Heart left ventricle (tissue), 11 donors: ENCODE results near the gene CD4. TPM values are rescaled to one million over a fixed set of nuclear protein-coding genes. Genes with fewer than 3 reads are reported as not detected.

ENCODE experiments used
- polyA plus RNA-seq, 2 donors: library from polyadenylated mRNA; stranded (reverse); fragments of 200-250 nt; gene quantifications; one replicate each; pipeline ENCODE4 v1.2.3, GENCODE V29; 2013
- total RNA-seq, 9 donors: library from RNA; depleted of rRNA in 2 of 9; stranded (reverse); fragments of >200 nt in 2 of 9; fragmentation: NEBNext Ultra II Directional in 3 of 9; extraction: Animal tissue kit (Norgen Biotek cat#: 25700) in 3 of 9; gene quantifications; one replicate each; pipeline versions ENCODE4 v1.1.0 to v1.2.4, GENCODE V29; 2016 to 2023
- donor health status: ischemic (EF 13 %, LVEDD 7.1; RV severe dilation, severe dysfunction).
- donor health status: healthy with polysubstance abuse.
- donor health status: DM: no; HTN: yes; CAD: no.
- donor health status: DM: no; HTN: no; CAD: no.
- donor health status: ischemic (EF 25% LVEDD 5.7; RV mildly dilated, moderate dysfunction).
- donor health status: healthy.
- donor health status: DM: yes; HTN: yes; CAD: no.
- donor health status: PGD.
- donor health status: nonischemic (EF 23%, LVEDD 6.1; RV moderate dilation, normal function).

CD4 gene
- total and polyA plus RNA-seq, 11 donors: 1.1 to 71.9 (median 4.6) TPM

Other genes starting within 250 kb of the CD4 start
- gene IFFO1, start 233.5 kb upstream of the CD4 start, total RNA-seq: 10 to 100 TPM; 13.2 to 27.5 (median 15.0) TPM
- gene IFFO1, start 233.5 kb upstream of the CD4 start, polyA plus RNA-seq: 10 to 100 TPM; 10.3 to 15.4 TPM
- 10 to 100 TPM; 12.9 to 23.8 (median 16.5) TPM for gene NOP2, start 221.2 kb upstream of the CD4 start, total RNA-seq
- gene NOP2, start 221.2 kb upstream of the CD4 start, polyA plus RNA-seq: 10 to 100 TPM; 15.4 to 30.1 TPM
- gene CHD4, start 182.1 kb upstream of the CD4 start, total RNA-seq: 100 to 1,000 TPM; 131 to 237 (median 160) TPM
- 100 to 1,000 TPM; 144 to 189 TPM for gene CHD4, start 182.1 kb upstream of the CD4 start, polyA plus RNA-seq
- 10 to 100 TPM in 1 of 9 donors, 1 to 10 TPM in 8; 3.7 to 11.7 (median 4.8) TPM for gene LPAR5, start 153.6 kb upstream of the CD4 start, total RNA-seq
- gene LPAR5, start 153.6 kb upstream of the CD4 start, polyA plus RNA-seq: 1 to 10 TPM; 3.5 to 4.7 TPM
- gene ACRBP, start 142.1 kb upstream of the CD4 start, total RNA-seq: 1 to 10 TPM in 4 of 9 donors, under 1 TPM in 4, not detected in 1; 0.32 to 7.2 (median 0.99) TPM
- under 1 TPM; 0.34 to 0.60 TPM for gene ACRBP, start 142.1 kb upstream of the CD4 start, polyA plus RNA-seq
- gene ING4, start 126.4 kb upstream of the CD4 start, total RNA-seq: 10 to 100 TPM; 17.4 to 39.0 (median 24.7) TPM
- gene ING4, start 126.4 kb upstream of the CD4 start, polyA plus RNA-seq: 10 to 100 TPM; 14.6 to 23.6 TPM
- gene ZNF384, start 100.2 kb upstream of the CD4 start, total RNA-seq: 10 to 100 TPM; 19.4 to 38.1 (median 25.2) TPM
- gene ZNF384, start 100.2 kb upstream of the CD4 start, polyA plus RNA-seq: 10 to 100 TPM; 15.0 to 29.7 TPM
- under 1 TPM in 3 of 9 donors, not detected in 6; 0.11 to 0.32 (median 0.22) TPM for gene PIANP, start 88.7 kb upstream of the CD4 start, total RNA-seq
- under 1 TPM; 0.15 to 0.28 TPM for gene PIANP, start 88.7 kb upstream of the CD4 start, polyA plus RNA-seq
- gene COPS7A, start 65.5 kb upstream of the CD4 start, total RNA-seq: 10 to 100 TPM; 56.7 to 96.4 (median 82.6) TPM
- 100 to 1,000 TPM in 1 of 2 donors, 10 to 100 TPM in 1; 54.1 to 108 TPM for gene COPS7A, start 65.5 kb upstream of the CD4 start, polyA plus RNA-seq
- gene MLF2, start 36.4 kb upstream of the CD4 start, total RNA-seq: 100 to 1,000 TPM; 126 to 207 (median 152) TPM
- gene MLF2, start 36.4 kb upstream of the CD4 start, polyA plus RNA-seq: 100 to 1,000 TPM; 136 to 231 TPM
- 100 to 1,000 TPM in 5 of 9 donors, 10 to 100 TPM in 4; 72.9 to 227 (median 100) TPM for gene PTMS, start 23.2 kb upstream of the CD4 start, total RNA-seq
- 100 to 1,000 TPM; 274 to 331 TPM for gene PTMS, start 23.2 kb upstream of the CD4 start, polyA plus RNA-seq
- gene LAG3, start 17.0 kb upstream of the CD4 start, total RNA-seq: 1 to 10 TPM in 2 of 9 donors, under 1 TPM in 3, not detected in 4; 0.10 to 1.5 (median 0.43) TPM
- gene LAG3, start 17.0 kb upstream of the CD4 start, polyA plus RNA-seq: under 1 TPM; 0.03 to 0.34 TPM
- gene GPR162, start 32.3 kb downstream of the CD4 start, total RNA-seq: 1 to 10 TPM; 1.8 to 5.2 (median 2.9) TPM
- gene GPR162, start 32.3 kb downstream of the CD4 start, polyA plus RNA-seq: 1 to 10 TPM; 4.4 to 7.7 TPM
- 10 to 100 TPM in 7 of 9 donors, 1 to 10 TPM in 2; 4.2 to 26.7 (median 16.6) TPM for gene P3H3, start 38.9 kb downstream of the CD4 start, total RNA-seq
- gene P3H3, start 38.9 kb downstream of the CD4 start, polyA plus RNA-seq: 10 to 100 TPM; 11.5 to 29.9 TPM
- 10 to 100 TPM in 2 of 9 donors, 1 to 10 TPM in 6, under 1 TPM in 1; 0.64 to 12.4 (median 6.2) TPM for gene GNB3, start 51.4 kb downstream of the CD4 start, total RNA-seq
- 1 to 10 TPM; 1.9 to 6.2 TPM for gene GNB3, start 51.4 kb downstream of the CD4 start, polyA plus RNA-seq
- gene CDCA3, start 61.8 kb downstream of the CD4 start, total RNA-seq: 1 to 10 TPM in 1 of 9 donors, under 1 TPM in 7, not detected in 1; 0.44 to 8.3 (median 0.96) TPM
- gene CDCA3, start 61.8 kb downstream of the CD4 start, polyA plus RNA-seq: under 1 TPM; 0.42 to 0.65 TPM
- 10 to 100 TPM; 42.0 to 96.8 (median 61.6) TPM for gene USP5, start 62.6 kb downstream of the CD4 start, total RNA-seq
- 10 to 100 TPM; 23.4 to 52.8 TPM for gene USP5, start 62.6 kb downstream of the CD4 start, polyA plus RNA-seq
- gene TPI1, start 78.0 kb downstream of the CD4 start, total RNA-seq: 1,000 to 10,000 TPM in 1 of 9 donors, 100 to 1,000 TPM in 8; 600 to 1,024 (median 730) TPM
- gene TPI1, start 78.0 kb downstream of the CD4 start, polyA plus RNA-seq: 1,000 to 10,000 TPM in 1 of 2 donors, 100 to 1,000 TPM in 1; 648 to 1,605 TPM
- 1 to 10 TPM; 2.3 to 6.6 (median 3.1) TPM for gene SPSB2, start 83.8 kb downstream of the CD4 start, total RNA-seq
- 1 to 10 TPM; 4.4 to 4.6 TPM for gene SPSB2, start 83.8 kb downstream of the CD4 start, polyA plus RNA-seq
- gene LRRC23, start 115.3 kb downstream of the CD4 start, total RNA-seq: 10 to 100 TPM in 5 of 9 donors, 1 to 10 TPM in 4; 8.2 to 15.1 (median 10.3) TPM
- gene LRRC23, start 115.3 kb downstream of the CD4 start, polyA plus RNA-seq: 10 to 100 TPM; 14.8 to 15.3 TPM
- 10 to 100 TPM in 6 of 9 donors, 1 to 10 TPM in 3; 4.6 to 30.9 (median 11.6) TPM for gene ENO2, start 125.1 kb downstream of the CD4 start, total RNA-seq
- 10 to 100 TPM; 10.4 to 22.1 TPM for gene ENO2, start 125.1 kb downstream of the CD4 start, polyA plus RNA-seq
- 10 to 100 TPM; 38.4 to 82.9 (median 67.2) TPM for gene ATN1, start 138.4 kb downstream of the CD4 start, total RNA-seq
- gene ATN1, start 138.4 kb downstream of the CD4 start, polyA plus RNA-seq: 10 to 100 TPM; 61.3 to 65.6 TPM
- gene RNU7-1, start 154.3 kb downstream of the CD4 start, total RNA-seq: not detected
- gene RNU7-1, start 154.3 kb downstream of the CD4 start, polyA plus RNA-seq: not detected
- 100 to 1,000 TPM; 108 to 394 (median 167) TPM for gene C12orf57, start 154.5 kb downstream of the CD4 start, total RNA-seq
- gene C12orf57, start 154.5 kb downstream of the CD4 start, polyA plus RNA-seq: 100 to 1,000 TPM; 258 to 460 TPM
- gene PTPN6, start 161.8 kb downstream of the CD4 start, total RNA-seq: 10 to 100 TPM in 2 of 9 donors, 1 to 10 TPM in 7; 3.5 to 63.2 (median 5.9) TPM
- 1 to 10 TPM; 6.6 to 6.7 TPM for gene PTPN6, start 161.8 kb downstream of the CD4 start, polyA plus RNA-seq
- 100 to 1,000 TPM; 128 to 189 (median 152) TPM for gene PHB2, start 181.1 kb downstream of the CD4 start, total RNA-seq
- gene PHB2, start 181.1 kb downstream of the CD4 start, polyA plus RNA-seq: 100 to 1,000 TPM; 112 to 192 TPM
- gene EMG1, start 181.4 kb downstream of the CD4 start, total RNA-seq: 10 to 100 TPM; 24.2 to 43.1 (median 35.9) TPM
- gene EMG1, start 181.4 kb downstream of the CD4 start, polyA plus RNA-seq: 10 to 100 TPM; 23.0 to 38.2 TPM
- gene LPCAT3, start 228.9 kb downstream of the CD4 start, total RNA-seq: 10 to 100 TPM; 19.9 to 66.3 (median 46.8) TPM
- 10 to 100 TPM; 26.9 to 43.4 TPM for gene LPCAT3, start 228.9 kb downstream of the CD4 start, polyA plus RNA-seq